Neuronal stem cell (in vitro differentiated cells): ENCODE data around the gene NXPH4.

Source experiments
- DNase-seq: peaks from one replicate; pipeline ENCODE4 v3.0.0-alpha.2; 2013; ENCODE audit warnings: low spot score
- H2AFZ ChIP-seq: one replicate; pipeline ENCODE4 v1.6.1; 2013; ENCODE audit warnings: mild to moderate bottlenecking, low read length, inconsistent platforms
- H2AK5ac ChIP-seq: 2 replicates; pipeline ENCODE4 v1.6.1; 2013; ENCODE audit warnings: low read depth, mild to moderate bottlenecking, inconsistent platforms, low read length, moderate library complexity, mixed read lengths
- H2BK120ac ChIP-seq: 2 replicates; pipeline ENCODE4 v1.6.1; 2013; ENCODE audit warnings: low read depth, mild to moderate bottlenecking, inconsistent platforms, low read length, moderate library complexity, mixed read lengths
- H2BK12ac ChIP-seq: one replicate; pipeline ENCODE4 v1.6.1; 2013; ENCODE audit warnings: low read length, inconsistent platforms
- H2BK15ac ChIP-seq: 2 replicates; pipeline ENCODE4 v1.6.1; 2013; ENCODE audit warnings: mild to moderate bottlenecking, low read length, inconsistent platforms, mixed read lengths
- H2BK5ac ChIP-seq: one replicate; pipeline ENCODE4 v1.6.1; 2013; ENCODE audit warnings: inconsistent platforms, mild to moderate bottlenecking, low read length, moderate library complexity
- H3K14ac ChIP-seq: one replicate; pipeline ENCODE4 v1.6.1; 2013; ENCODE audit warnings: low read length, inconsistent platforms
- H3K18ac ChIP-seq: 2 replicates; pipeline ENCODE4 v1.6.1; 2013; ENCODE audit warnings: low read length, inconsistent platforms
- H3K23ac ChIP-seq: 2 replicates; pipeline ENCODE4 v1.6.1; 2013; ENCODE audit warnings: low read depth, mild to moderate bottlenecking, mixed read lengths, low read length, inconsistent platforms; ENCODE audit not compliant: poor library complexity
- H3K27ac ChIP-seq: replicated peaks from 3 replicates; pipeline ENCODE4 v1.5.1; 2013; ENCODE audit warnings: low read length, inconsistent platforms
- H3K27me3 ChIP-seq, 3 experiments: 2 replicates each; pipeline ENCODE4 v1.6.1; 2013; ENCODE audit warnings: low read length in 3 of 3, mild to moderate bottlenecking in 2 of 3, inconsistent platforms in 1 of 3, low read depth in 1 of 3, mixed read lengths in 1 of 3, moderate library complexity in 1 of 3; ENCODE audit not compliant: control insufficient read depth in 3 of 3, insufficient read depth in 3 of 3
- H3K36me3 ChIP-seq, 2 donors: replicated peaks in 1 of 2; 2 replicates each; pipeline ENCODE4 v1.6.1; 2013; ENCODE audit warnings: low read length in 2 of 2; ENCODE audit not compliant: control insufficient read depth in 2 of 2, insufficient read depth in 2 of 2
- H3K4ac ChIP-seq: 2 replicates; pipeline ENCODE4 v1.6.1; 2013; ENCODE audit warnings: inconsistent platforms, mild to moderate bottlenecking, low read length, moderate library complexity
- H3K4me1 ChIP-seq, 2 donors: 1 replicate in 1 of 2; 2 replicates in 1 of 2; pipeline ENCODE4 v1.6.1; 2013; ENCODE audit warnings: low read length in 2 of 2, low read depth in 1 of 2; ENCODE audit not compliant: control insufficient read depth in 2 of 2, insufficient read depth in 1 of 2
- H3K4me2 ChIP-seq: one replicate; pipeline ENCODE4 v1.6.1; 2013; ENCODE audit warnings: mild to moderate bottlenecking, low read length, inconsistent platforms; ENCODE audit not compliant: insufficient read depth, poor library complexity, severe bottlenecking
- H3K4me3 ChIP-seq, 2 donors: 2 replicates each; pipeline ENCODE4 v1.5.1; 2013; ENCODE audit warnings: low read length in 2 of 2, mild to moderate bottlenecking in 2 of 2, inconsistent platforms in 1 of 2, moderate library complexity in 1 of 2
- H3K79me1 ChIP-seq: one replicate; pipeline ENCODE4 v1.6.1; 2013; ENCODE audit warnings: low read depth, mild to moderate bottlenecking, inconsistent platforms, low read length, moderate library complexity
- H3K9ac ChIP-seq: one replicate; pipeline ENCODE4 v1.6.1; 2013; ENCODE audit warnings: mild to moderate bottlenecking, low read depth, low read length, inconsistent platforms; ENCODE audit not compliant: poor library complexity
- H3K9me3 ChIP-seq, 2 donors: replicated peaks in 1 of 2; 2 replicates each; pipeline versions ENCODE3 to v1.6.1; 2013; ENCODE audit warnings: low read length in 2 of 2, mild to moderate bottlenecking in 2 of 2, inconsistent platforms in 1 of 2, low read depth in 1 of 2, mixed read lengths in 1 of 2, moderate library complexity in 1 of 2; ENCODE audit not compliant: control insufficient read depth in 2 of 2, insufficient read depth in 1 of 2
- H4K8ac ChIP-seq: one replicate; pipeline ENCODE4 v1.6.1; 2013; ENCODE audit warnings: low read depth, mild to moderate bottlenecking, inconsistent platforms, low read length, moderate library complexity
- H4K91ac ChIP-seq: one replicate; pipeline ENCODE4 v1.6.1; 2013; ENCODE audit warnings: low read length, low read depth, mild to moderate bottlenecking, inconsistent platforms; ENCODE audit not compliant: poor library complexity
- WGBS, 2 donors: extraction: QIAGEN DNeasy Blood & Tissue Kit; methylation state at CpG; one replicate each; pipeline ENCODE4 v1.1.7; 2013; ENCODE audit warnings: missing lambda C conversion rate in 2 of 2, mixed read lengths in 1 of 2; ENCODE audit not compliant: insufficient read length in 2 of 2, insufficient replicate concordance in 1 of 2; ENCODE audit errors: extremely low coverage in 2 of 2; 5-methylcytosine and 5-hydroxymethylcytosine counted together

The NXPH4 gene

DNA sequence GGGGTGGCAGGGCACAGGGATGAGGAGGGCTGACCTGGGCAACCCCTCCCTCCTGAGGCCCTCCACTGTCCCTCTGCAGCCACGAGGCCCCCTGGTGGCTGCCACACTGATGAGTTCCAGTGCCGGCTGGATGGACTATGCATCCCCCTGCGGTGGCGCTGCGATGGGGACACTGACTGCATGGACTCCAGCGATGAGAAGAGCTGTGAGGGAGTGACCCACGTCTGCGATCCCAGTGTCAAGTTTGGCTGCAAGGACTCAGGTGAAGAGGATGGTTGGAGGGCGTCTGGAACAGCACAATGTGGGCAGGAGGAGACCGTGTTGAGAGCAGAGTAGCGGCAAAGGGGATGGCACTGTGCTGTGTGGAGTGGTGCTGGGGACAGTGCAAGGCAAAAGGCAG is 43.5 kb upstream of the NXPH4 start:
- H3K4ac ChIP-seq: no peak overlapping the region
- H3K4me2 ChIP-seq: no peak overlapping the region
- H2BK120ac ChIP-seq: no peak overlapping the region
- peak overlapping the region; percentile 75 for H3K23ac ChIP-seq
- H2BK12ac ChIP-seq: no peak overlapping the region
- peak overlapping the region; percentile 25 for H2AK5ac ChIP-seq
- no peak overlapping the region for H3K18ac ChIP-seq
- no peak for DNase-seq
- no peak overlapping the region for H3K27ac ChIP-seq
- H2BK15ac ChIP-seq: no peak overlapping the region
- no peak overlapping the region for H4K91ac ChIP-seq
- peak overlapping the region; percentile 76 for H3K14ac ChIP-seq
- peak overlapping the region; percentile 60 for H2BK5ac ChIP-seq
- no peak overlapping the region for H2AFZ ChIP-seq
- no peak overlapping the region for H3K4me3 ChIP-seq
- H4K8ac ChIP-seq: no peak overlapping the region
- H3K79me1 ChIP-seq: no peaks in the 10 kb centered on the region
- no peaks in the 10 kb centered on the region for H3K9me3 ChIP-seq
- H3K9ac ChIP-seq: peak overlapping the region; percentile 75
- H3K4me1 ChIP-seq: no peaks in the 10 kb centered on the region
- no peaks in the 10 kb centered on the region for H3K27me3 ChIP-seq
- WGBS, 2 donors: no CpG with 5 or more reads among the region's 11 CpGs
- H3K36me3 ChIP-seq: peaks cover 52 to 94% of the 10 kb centered on the region in 2 donors

- Histone ChIP-seq H3K18ac (no peak overlapping the region), H3K9ac (peak overlapping the region; percentile 74), H3K4me2 (no peak overlapping the region), H2BK120ac (no peak overlapping the region), H3K14ac (peak overlapping the region; percentile 76), H3K23ac (peak overlapping the region; percentile 39), H2AK5ac (no peak overlapping the region), H3K4ac (no peak overlapping the region), H3K27me3 (no peaks in the 10 kb centered on the region), H2BK12ac (no peak overlapping the region), H3K36me3 (peaks cover 54 to 94% of the 10 kb centered on the region in 2 donors), H2BK5ac (no peak overlapping the region), H2AFZ (no peak overlapping the region), H3K9me3 (no peaks in the 10 kb centered on the region), H3K4me1 (no peaks in the 10 kb centered on the region), H3K79me1 (peaks cover 3% of the 10 kb centered on the region), H4K8ac (no peak overlapping the region), H4K91ac (no peak overlapping the region), H3K4me3 (peak overlapping the region in 1 of 2 donors; percentile 11), H3K27ac (no peak overlapping the region), H2BK15ac (no peak overlapping the region)
- WGBS, 2 donors: no CpG with 5 or more reads among the region's 14 CpGs
- DNase-seq: no peak
These were observed 42.9 kb upstream of the NXPH4 start for GRCh38 chr12:57173683-57174082.

- no CpG with 5 or more reads among the region's 29 CpGs for WGBS, 2 donors
These were observed 41.0 kb upstream of the NXPH4 start for GRCh38 chr12:57175428-57176138.

DNA sequence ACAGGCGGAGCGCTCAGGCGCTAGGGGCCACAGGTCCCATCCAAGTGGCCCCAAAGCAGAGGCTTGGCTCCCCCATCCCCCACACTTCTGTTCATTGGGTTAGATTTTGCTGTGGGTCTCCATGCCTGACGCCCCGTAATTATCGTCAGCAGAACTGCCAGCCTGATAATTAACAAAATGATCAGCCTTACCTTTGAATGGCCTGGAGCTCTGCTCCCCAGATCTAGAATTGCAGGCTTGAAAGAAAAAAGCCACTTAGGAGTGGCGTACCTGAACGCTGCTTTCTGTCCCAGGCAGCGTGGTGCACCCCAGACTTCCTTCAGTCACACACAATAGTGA is 40.5 kb upstream of the NXPH4 start:
- Histone ChIP-seq H3K4ac (no peak overlapping the region), H3K4me2 (no peak overlapping the region), H3K9ac (no peak overlapping the region), H2BK120ac (no peak overlapping the region), H2AFZ (no peak overlapping the region), H2AK5ac (peak overlapping the region; percentile 40), H3K79me1 (peaks cover 4% of the 10 kb centered on the region), H3K4me1 (no peaks in the 10 kb centered on the region), H2BK12ac (no peak overlapping the region), H2BK15ac (no peak overlapping the region), H3K14ac (no peak overlapping the region), H2BK5ac (no peak overlapping the region), H3K4me3 (no peak overlapping the region), H4K91ac (no peak overlapping the region), H3K9me3 (no peaks in the 10 kb centered on the region), H3K36me3 (peaks cover 66 to 94% of the 10 kb centered on the region in 2 donors), H3K18ac (no peak overlapping the region), H4K8ac (no peak overlapping the region), H3K23ac (no peak overlapping the region), H3K27me3 (no peaks in the 10 kb centered on the region), H3K27ac (no peak overlapping the region)
- no peak for DNase-seq
- WGBS, 2 donors: no CpG with 5 or more reads among the region's 9 CpGs

More at GRCh38 chr12:57175428-57176138, 41.0 kb upstream of the NXPH4 start:
- Histone ChIP-seq H3K27ac (no peak overlapping the region), H2BK120ac (no peak overlapping the region), H4K8ac (peak overlapping the region; percentile 31), H2BK12ac (peak overlapping the region; percentile 82), H3K4me1 (no peaks in the 10 kb centered on the region), H3K14ac (no peak overlapping the region), H3K4me3 (peak overlapping the region in 1 of 2 donors; percentile 20), H2AFZ (no peak overlapping the region), H2AK5ac (peak overlapping the region; percentile 40), H3K9ac (peak overlapping the region; percentile 37), H4K91ac (peak overlapping the region; percentile 9), H2BK5ac (no peak overlapping the region), H3K4me2 (no peak overlapping the region), H3K9me3 (no peaks in the 10 kb centered on the region), H3K27me3 (no peaks in the 10 kb centered on the region), H3K36me3 (peaks cover 63 to 94% of the 10 kb centered on the region in 2 donors), H3K79me1 (peaks cover 3% of the 10 kb centered on the region), H2BK15ac (no peak overlapping the region), H3K23ac (peak overlapping the region; percentile 76), H3K18ac (peak overlapping the region; percentile 33), H3K4ac (peak overlapping the region; percentile 79)
- DNase-seq: peak; percentile 66
